Peyer's patch (tissue), 4 donors: ENCODE measurements around the gene SLC26A3. TPM values are rescaled to one million over a fixed set of nuclear protein-coding genes. Genes with fewer than 3 reads are reported as not detected.
A peak's percentile ranks its signal among the peaks of the same experiment; 100 is the strongest.

Source experiments
- DNase-seq, 3 donors: peaks; one replicate each; pipeline ENCODE4 v3.0.0-alpha.2; 2017 to 2019
- H3K27ac ChIP-seq, 4 donors: fragments of 200-600 bp; sonication (generic); one replicate each; pipeline ENCODE4 v1.5.1; 2016 to 2019
- H3K27me3 ChIP-seq, 2 donors: fragments of 200-600 bp; sonication (generic); one replicate each; pipeline ENCODE4 v1.5.1; 2019
- H3K36me3 ChIP-seq, 3 donors: fragments of 200-600 bp; sonication (generic); one replicate each; pipeline ENCODE4 v1.5.1; 2016 to 2019
- H3K4me1 ChIP-seq, 4 donors: fragments of 200-600 bp; sonication (generic); one replicate each; pipeline ENCODE4 v1.5.1; 2016 to 2019
- H3K4me3 ChIP-seq, 4 donors: fragments of 200-600 bp; sonication (generic); 1 replicate in 3 of 4; 2 replicates in 1 of 4; pipeline ENCODE4 v1.5.1; 2016 to 2019; ENCODE audit warnings: mild to moderate bottlenecking in 1 of 4
- H3K9me3 ChIP-seq, 4 donors: fragments of 200-600 bp; sonication (generic); one replicate each; pipeline ENCODE4 v1.5.1; 2016 to 2019; ENCODE audit warnings: mild to moderate bottlenecking in 1 of 4
- CTCF ChIP-seq, 6 experiments: fragments of 450-650 bp in 4 of 6; fragments of 200-600 bp in 2 of 6; sonication (generic) in 1 of 6; IDR thresholded peaks; one replicate each; pipeline ENCODE4 v1.5.1; 2017 to 2019; ENCODE audit warnings: antibody characterized with exemption in 6 of 6, mild to moderate bottlenecking in 3 of 6, moderate library complexity in 1 of 6
- POLR2A ChIP-seq, 2 donors: fragments of 450-650 bp; IDR thresholded peaks; one replicate each; pipeline ENCODE4 v1.5.1; 2017; ENCODE audit warnings: antibody characterized with exemption in 2 of 2, mild to moderate bottlenecking in 2 of 2, moderate library complexity in 2 of 2
- total RNA-seq, 4 donors: library from RNA; depleted of rRNA; stranded (reverse); fragments of >200 nt; gene quantifications; one replicate each; pipeline ENCODE4 v1.1.0, GENCODE V29; 2016

Gene SLC26A3
- total RNA-seq, 4 donors from 2014 or later: 6.6 to 587 (median 341) TPM

DNA sequence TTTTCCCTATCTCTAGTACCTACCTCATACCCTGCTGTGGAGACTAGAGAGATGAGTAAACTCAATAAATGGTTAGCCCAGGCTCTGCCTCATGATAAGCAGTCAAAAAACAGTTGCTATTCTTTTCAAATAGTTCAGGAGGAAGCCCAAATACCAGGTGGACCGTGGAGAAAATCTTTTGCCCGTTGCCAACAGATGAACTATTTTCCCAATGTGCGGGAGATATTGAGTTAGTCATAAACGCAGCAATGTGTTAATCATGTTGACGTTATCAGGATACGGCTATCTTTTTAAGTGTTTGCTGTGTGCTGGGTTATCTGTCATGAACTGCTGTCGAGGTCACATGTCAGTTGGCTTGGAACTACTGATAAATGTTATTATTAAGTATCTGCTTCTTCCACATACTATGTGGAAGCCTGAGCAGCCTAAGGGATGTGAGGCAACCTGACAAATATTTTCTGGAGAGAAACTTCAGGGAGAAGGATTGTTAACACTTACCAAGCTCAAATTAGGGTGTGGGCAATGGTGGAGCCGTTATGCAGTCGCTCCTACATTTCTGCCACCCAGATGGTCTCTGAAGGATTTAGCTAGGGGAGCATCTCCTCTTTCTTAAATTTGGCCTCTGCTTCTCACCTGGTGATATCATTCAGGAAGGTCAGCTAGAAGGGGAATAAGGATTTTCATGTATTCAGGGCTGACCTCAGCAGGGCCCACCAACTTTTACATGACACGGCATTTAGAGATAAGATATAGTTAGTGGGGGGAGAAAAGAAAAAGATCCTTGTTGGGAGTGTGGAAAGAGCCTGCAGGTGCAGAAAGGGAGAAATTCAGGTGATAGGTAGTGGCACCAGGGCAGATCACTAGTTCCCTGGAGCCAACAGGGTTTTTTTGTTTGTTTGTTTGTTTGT, 33.5 kb upstream of the SLC26A3 start:
- H3K27me3 ChIP-seq: no peaks in the 10 kb centered on the region
- TF ChIP-seq CTCF (IDR thresholded peaks at IDR 0.05) (no peak), POLR2A (IDR thresholded peaks at IDR 0.05) (no peak)
- H3K4me1 ChIP-seq: peaks cover 0 to 11% (median 0%) of the 10 kb centered on the region in 4 donors
- H3K36me3 ChIP-seq: no peaks in the 10 kb centered on the region
- no peaks in the 10 kb centered on the region for H3K9me3 ChIP-seq
- peak in 1 of 3 donors; percentile 56 for DNase-seq
- no peak overlapping the region for H3K27ac ChIP-seq
- no peak overlapping the region for H3K4me3 ChIP-seq

- Histone ChIP-seq H3K9me3 (no peaks in the 10 kb centered on the region), H3K36me3 (no peaks in the 10 kb centered on the region), H3K4me3 (no peak overlapping the region), H3K27me3 (no peaks in the 10 kb centered on the region), H3K27ac (no peak overlapping the region), H3K4me1 (peaks cover 0 to 15% (median 0%) of the 10 kb centered on the region in 4 donors)
- DNase-seq: no peak
- no peak for TF ChIP-seq CTCF (IDR thresholded peaks at IDR 0.05)
- no peak for TF ChIP-seq POLR2A (IDR thresholded peaks at IDR 0.05)
Observed at GRCh38 chr7:107834401-107834800, 31.4 kb upstream of the SLC26A3 start.

DNA sequence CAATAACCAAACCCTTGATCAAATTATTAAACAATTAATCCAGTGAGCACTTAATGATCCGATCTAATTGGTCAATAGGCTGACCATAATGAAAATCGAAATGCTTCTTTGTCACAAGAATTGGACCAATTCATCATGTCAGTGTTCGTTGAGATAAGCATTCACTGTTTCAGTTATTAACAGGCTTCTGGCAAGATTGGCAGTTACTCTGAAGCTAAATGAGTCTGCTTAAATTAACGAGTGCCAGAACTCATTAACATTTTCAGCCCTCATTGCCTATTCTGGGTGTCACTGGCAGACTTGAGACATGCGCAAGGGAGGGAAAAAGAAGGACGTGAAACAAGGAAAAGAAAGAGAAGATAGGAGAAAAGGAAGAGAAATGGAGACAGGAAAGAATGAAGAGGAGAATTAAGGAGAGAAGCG, 30.7 kb upstream of the SLC26A3 start:
- Histone ChIP-seq H3K9me3 (no peaks in the 10 kb centered on the region), H3K27ac (no peak overlapping the region), H3K4me1 (peaks cover 0 to 15% (median 0%) of the 10 kb centered on the region in 4 donors), H3K4me3 (no peak overlapping the region), H3K36me3 (no peaks in the 10 kb centered on the region), H3K27me3 (no peaks in the 10 kb centered on the region)
- DNase-seq: no peak
- TF ChIP-seq POLR2A (IDR thresholded peaks at IDR 0.05): no peak
- TF ChIP-seq CTCF (IDR thresholded peaks at IDR 0.05): no peak

DNA sequence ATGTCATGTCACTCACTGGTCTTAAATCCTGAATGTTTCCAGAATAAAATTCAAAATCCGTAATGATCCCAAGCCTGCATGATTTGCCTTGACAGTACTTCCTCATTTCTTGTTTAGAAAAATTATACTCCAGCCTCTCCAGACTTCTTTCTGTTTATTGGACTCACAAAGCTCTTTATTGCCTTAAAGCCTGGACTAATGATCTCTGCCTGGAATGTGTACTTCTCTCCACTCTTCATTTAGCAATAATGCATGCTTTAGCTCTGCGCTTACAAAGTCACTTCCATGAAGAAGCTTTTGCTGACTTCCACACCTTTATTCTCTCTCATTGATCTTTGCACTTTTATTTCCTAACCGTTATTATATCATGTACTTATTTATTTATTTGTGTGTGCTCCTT, 27.4 kb upstream of the SLC26A3 start:
- DNase-seq: no peak
- TF ChIP-seq POLR2A (IDR thresholded peaks at IDR 0.05) (no peak), CTCF (IDR thresholded peaks at IDR 0.05) (no peak)
- Histone ChIP-seq H3K4me1 (peaks cover 0 to 4% (median 0%) of the 10 kb centered on the region in 4 donors), H3K27me3 (no peaks in the 10 kb centered on the region), H3K36me3 (no peaks in the 10 kb centered on the region), H3K27ac (peak overlapping the region in 2 of 4 donors; percentile 40 to 58), H3K4me3 (no peak overlapping the region), H3K9me3 (no peaks in the 10 kb centered on the region)

GRCh38 chr7:107828540-107828939, 25.5 kb upstream of the SLC26A3 start:
- Histone ChIP-seq H3K4me3 (no peak overlapping the region), H3K36me3 (no peaks in the 10 kb centered on the region), H3K27ac (no peak overlapping the region), H3K4me1 (peaks cover 0 to 4% (median 0%) of the 10 kb centered on the region in 4 donors), H3K27me3 (no peaks in the 10 kb centered on the region), H3K9me3 (no peaks in the 10 kb centered on the region)
- no peak for DNase-seq
- TF ChIP-seq CTCF (IDR thresholded peaks at IDR 0.05): no peak
- TF ChIP-seq POLR2A (IDR thresholded peaks at IDR 0.05): no peak
